HEK293 (cell line): ENCODE data around the gene E4F1.
A peak's percentile ranks its signal among the peaks of the same experiment; 100 is the strongest.

ENCODE experiments used
- GLI2 ChIP-seq: fragments of 450-650 bp; formaldehyde crosslinking; IDR thresholded peaks from 2 replicates; pipeline ENCODE4; 2017; ENCODE audit warnings: missing biosample characterization, missing genetic modification characterization, low read depth, borderline replicate concordance
- HOXA7 ChIP-seq: sonication (generic); formaldehyde crosslinking; IDR thresholded peaks from 2 replicates; pipeline ENCODE4 v1.8.1; 2022; ENCODE audit warnings: missing genetic modification reagents, borderline replicate concordance
- IKZF3 ChIP-seq: fragments of 450-650 bp; IDR thresholded peaks from 2 replicates; pipeline ENCODE4 v1.5.0; 2018; ENCODE audit warnings: missing biosample characterization, mild to moderate bottlenecking, missing genetic modification characterization, moderate library complexity
- KLF8 ChIP-seq: fragments of 450-650 bp; formaldehyde crosslinking; IDR thresholded peaks from 2 replicates; pipeline ENCODE4 v1.5.1; 2016; ENCODE audit warnings: missing biosample characterization, missing genetic modification characterization
- KLF9 ChIP-seq: fragments of 450-650 bp; formaldehyde crosslinking; IDR thresholded peaks from 2 replicates; pipeline ENCODE4 v1.5.1; 2016; ENCODE audit warnings: missing biosample characterization, missing genetic modification characterization, low read depth
- SETDB1 ChIP-seq: IDR thresholded peaks from one replicate; pipeline ENCODE4 v1.6.1; 2017; ENCODE audit warnings: mild to moderate bottlenecking, low read length, moderate library complexity, mixed read lengths; ENCODE audit not compliant: insufficient read length
- YY2 ChIP-seq: fragments of 450-650 bp; formaldehyde crosslinking; IDR thresholded peaks from 2 replicates; pipeline ENCODE4 v1.5.1; 2016; ENCODE audit warnings: missing biosample characterization, missing genetic modification characterization
- ZFP37 ChIP-seq: fragments of 450-650 bp; formaldehyde crosslinking; IDR thresholded peaks from 2 replicates; pipeline ENCODE4 v1.5.1; 2016; ENCODE audit warnings: missing biosample characterization, missing genetic modification characterization
- ZNF132 ChIP-seq: fragments of 450-650 bp; formaldehyde crosslinking; IDR thresholded peaks from 2 replicates; pipeline ENCODE4 v1.5.1; 2017; ENCODE audit warnings: missing biosample characterization, missing genetic modification characterization, borderline replicate concordance
- ZNF174 ChIP-seq: fragments of 450-650 bp; formaldehyde crosslinking; IDR thresholded peaks from 2 replicates; pipeline ENCODE4 v1.5.0; 2017; ENCODE audit warnings: missing biosample characterization, mild to moderate bottlenecking, missing genetic modification characterization
- ZNF335 ChIP-seq: fragments of 450-650 bp; formaldehyde crosslinking; conservative IDR thresholded peaks from 2 replicates; pipeline ENCODE4 v1.5.1; 2016; ENCODE audit warnings: missing biosample characterization, missing genetic modification characterization
- ZNF354C ChIP-seq: fragments of 450-650 bp; formaldehyde crosslinking; IDR thresholded peaks from 2 replicates; pipeline ENCODE4 v1.5.1; 2016; ENCODE audit warnings: missing biosample characterization, missing genetic modification characterization, low read depth, borderline replicate concordance
- ZNF433 ChIP-seq: fragments of 450-650 bp; formaldehyde crosslinking; IDR thresholded peaks from 2 replicates; pipeline ENCODE4 v1.5.1; 2016; ENCODE audit warnings: missing biosample characterization, missing genetic modification characterization, low read depth
- ZSCAN23 ChIP-seq: fragments of 450-650 bp; formaldehyde crosslinking; IDR thresholded peaks from 2 replicates; pipeline ENCODE4 v1.5.1; 2016; ENCODE audit warnings: missing biosample characterization, missing genetic modification characterization
- TF ChIP-seq, protein P1 (sequence below): fragments of 450-650 bp; formaldehyde crosslinking; IDR thresholded peaks from 2 replicates; pipeline ENCODE4 v1.5.1; 2016; ENCODE audit warnings: missing biosample characterization, missing genetic modification characterization
- TF ChIP-seq, protein P2 (sequence below): fragments of 450-650 bp; formaldehyde crosslinking; IDR thresholded peaks from 2 replicates; pipeline ENCODE4 v1.5.1; 2017; ENCODE audit warnings: missing biosample characterization, missing genetic modification characterization
- TF ChIP-seq, protein P3 (sequence below): fragments of 450-650 bp; formaldehyde crosslinking; IDR thresholded peaks from 2 replicates; pipeline ENCODE4 v1.5.1; 2016; ENCODE audit warnings: missing biosample characterization, missing genetic modification characterization
- TF ChIP-seq, protein P4 (sequence below): fragments of 450-650 bp; formaldehyde crosslinking; conservative IDR thresholded peaks from 2 replicates; pipeline ENCODE4 v1.5.1; 2016; ENCODE audit warnings: low read depth, missing biosample characterization, missing genetic modification characterization
- TF ChIP-seq, protein P5 (sequence below): fragments of 450-650 bp; formaldehyde crosslinking; IDR thresholded peaks from 2 replicates; pipeline ENCODE4 v1.5.1; 2017; ENCODE audit warnings: missing biosample characterization, missing genetic modification characterization
- TF ChIP-seq, protein P6 (sequence below): fragments of 450-650 bp; formaldehyde crosslinking; IDR thresholded peaks from 2 replicates; pipeline ENCODE4 v1.5.1; 2016; ENCODE audit warnings: missing biosample characterization, missing genetic modification characterization
- TF ChIP-seq, protein P7 (sequence below): fragments of 450-650 bp; IDR thresholded peaks from 2 replicates; pipeline ENCODE4 v1.5.1; 2018; ENCODE audit warnings: missing biosample characterization, mild to moderate bottlenecking, missing genetic modification characterization

The E4F1 gene

DNA sequence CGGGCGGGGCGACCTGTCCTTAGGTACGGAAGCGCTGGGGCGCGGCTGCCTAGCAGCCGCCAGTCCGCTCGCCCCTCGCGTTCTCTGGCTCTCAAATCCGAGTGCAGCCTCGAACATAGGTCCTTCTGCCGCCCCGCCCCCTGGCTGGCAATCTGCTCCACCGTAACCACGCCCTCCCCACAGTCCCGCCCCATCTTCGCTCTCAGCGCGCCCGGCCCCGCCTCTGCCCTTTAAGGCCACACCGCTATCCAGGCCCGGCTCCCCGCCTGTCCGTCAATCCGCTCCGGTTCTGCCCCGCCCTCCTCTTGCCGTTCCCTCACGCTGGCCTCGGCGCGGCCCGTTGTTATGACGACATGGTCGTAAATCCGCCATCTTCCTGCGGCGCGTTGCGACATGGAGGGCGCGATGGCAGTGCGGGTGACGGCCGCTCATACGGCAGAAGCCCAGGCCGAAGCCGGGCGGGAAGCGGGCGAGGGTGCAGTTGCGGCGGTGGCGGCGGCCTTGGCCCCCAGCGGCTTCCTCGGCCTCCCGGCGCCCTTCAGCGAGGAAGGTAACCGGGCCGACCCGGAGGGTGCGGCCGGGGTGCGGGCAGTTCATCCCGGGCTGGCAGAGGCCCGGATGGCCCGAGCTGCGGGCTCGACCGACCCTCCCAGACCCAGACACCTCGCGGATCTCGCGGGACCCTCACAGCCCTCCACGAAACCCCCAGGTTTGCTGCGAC lies at the start of gene E4F1 (continued):
- TF ChIP-seq, protein P1, sequence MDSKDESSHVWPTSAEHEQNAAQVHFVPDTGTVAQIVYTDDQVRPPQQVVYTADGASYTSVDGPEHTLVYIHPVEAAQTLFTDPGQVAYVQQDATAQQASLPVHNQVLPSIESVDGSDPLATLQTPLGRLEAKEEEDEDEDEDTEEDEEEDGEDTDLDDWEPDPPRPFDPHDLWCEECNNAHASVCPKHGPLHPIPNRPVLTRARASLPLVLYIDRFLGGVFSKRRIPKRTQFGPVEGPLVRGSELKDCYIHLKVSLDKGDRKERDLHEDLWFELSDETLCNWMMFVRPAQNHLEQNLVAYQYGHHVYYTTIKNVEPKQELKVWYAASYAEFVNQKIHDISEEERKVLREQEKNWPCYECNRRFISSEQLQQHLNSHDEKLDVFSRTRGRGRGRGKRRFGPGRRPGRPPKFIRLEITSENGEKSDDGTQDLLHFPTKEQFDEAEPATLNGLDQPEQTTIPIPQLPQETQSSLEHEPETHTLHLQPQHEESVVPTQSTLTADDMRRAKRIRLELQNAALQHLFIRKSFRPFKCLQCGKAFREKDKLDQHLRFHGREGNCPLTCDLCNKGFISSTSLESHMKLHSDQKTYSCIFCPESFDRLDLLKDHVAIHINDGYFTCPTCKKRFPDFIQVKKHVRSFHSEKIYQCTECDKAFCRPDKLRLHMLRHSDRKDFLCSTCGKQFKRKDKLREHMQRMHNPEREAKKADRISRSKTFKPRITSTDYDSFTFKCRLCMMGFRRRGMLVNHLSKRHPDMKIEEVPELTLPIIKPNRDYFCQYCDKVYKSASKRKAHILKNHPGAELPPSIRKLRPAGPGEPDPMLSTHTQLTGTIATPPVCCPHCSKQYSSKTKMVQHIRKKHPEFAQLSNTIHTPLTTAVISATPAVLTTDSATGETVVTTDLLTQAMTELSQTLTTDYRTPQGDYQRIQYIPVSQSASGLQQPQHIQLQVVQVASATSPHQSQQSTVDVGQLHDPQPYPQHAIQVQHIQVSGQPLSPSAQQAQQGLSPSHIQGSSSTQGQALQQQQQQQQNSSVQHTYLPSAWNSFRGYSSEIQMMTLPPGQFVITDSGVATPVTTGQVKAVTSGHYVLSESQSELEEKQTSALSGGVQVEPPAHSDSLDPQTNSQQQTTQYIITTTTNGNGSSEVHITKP (tag by site-specific recombination): peak; percentile 61
- peak; percentile 95 for TF ChIP-seq YY2 (tag by site-specific recombination)
- no peak for TF ChIP-seq ZSCAN23 (tag by site-specific recombination)
- TF ChIP-seq HOXA7 (CRISPR knock-in tag): no peak
- TF ChIP-seq ZFP37 (tag by site-specific recombination): peak; percentile 89; the same call in 1 of the 2 replicates
- TF ChIP-seq ZNF335 (tag by site-specific recombination): peak; percentile 91
- TF ChIP-seq, protein P2, sequence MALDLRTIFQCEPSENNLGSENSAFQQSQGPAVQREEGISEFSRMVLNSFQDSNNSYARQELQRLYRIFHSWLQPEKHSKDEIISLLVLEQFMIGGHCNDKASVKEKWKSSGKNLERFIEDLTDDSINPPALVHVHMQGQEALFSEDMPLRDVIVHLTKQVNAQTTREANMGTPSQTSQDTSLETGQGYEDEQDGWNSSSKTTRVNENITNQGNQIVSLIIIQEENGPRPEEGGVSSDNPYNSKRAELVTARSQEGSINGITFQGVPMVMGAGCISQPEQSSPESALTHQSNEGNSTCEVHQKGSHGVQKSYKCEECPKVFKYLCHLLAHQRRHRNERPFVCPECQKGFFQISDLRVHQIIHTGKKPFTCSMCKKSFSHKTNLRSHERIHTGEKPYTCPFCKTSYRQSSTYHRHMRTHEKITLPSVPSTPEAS: no peak
- no peak for TF ChIP-seq SETDB1
- TF ChIP-seq KLF8 (tag by site-specific recombination): peak; percentile 87
- no peak for TF ChIP-seq ZNF433 (tag by site-specific recombination)
- TF ChIP-seq, protein P3, sequence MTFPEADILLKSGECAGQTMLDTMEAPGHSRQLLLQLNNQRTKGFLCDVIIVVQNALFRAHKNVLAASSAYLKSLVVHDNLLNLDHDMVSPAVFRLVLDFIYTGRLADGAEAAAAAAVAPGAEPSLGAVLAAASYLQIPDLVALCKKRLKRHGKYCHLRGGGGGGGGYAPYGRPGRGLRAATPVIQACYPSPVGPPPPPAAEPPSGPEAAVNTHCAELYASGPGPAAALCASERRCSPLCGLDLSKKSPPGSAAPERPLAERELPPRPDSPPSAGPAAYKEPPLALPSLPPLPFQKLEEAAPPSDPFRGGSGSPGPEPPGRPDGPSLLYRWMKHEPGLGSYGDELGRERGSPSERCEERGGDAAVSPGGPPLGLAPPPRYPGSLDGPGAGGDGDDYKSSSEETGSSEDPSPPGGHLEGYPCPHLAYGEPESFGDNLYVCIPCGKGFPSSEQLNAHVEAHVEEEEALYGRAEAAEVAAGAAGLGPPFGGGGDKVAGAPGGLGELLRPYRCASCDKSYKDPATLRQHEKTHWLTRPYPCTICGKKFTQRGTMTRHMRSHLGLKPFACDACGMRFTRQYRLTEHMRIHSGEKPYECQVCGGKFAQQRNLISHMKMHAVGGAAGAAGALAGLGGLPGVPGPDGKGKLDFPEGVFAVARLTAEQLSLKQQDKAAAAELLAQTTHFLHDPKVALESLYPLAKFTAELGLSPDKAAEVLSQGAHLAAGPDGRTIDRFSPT: peak; percentile 84
- TF ChIP-seq, protein P4, sequence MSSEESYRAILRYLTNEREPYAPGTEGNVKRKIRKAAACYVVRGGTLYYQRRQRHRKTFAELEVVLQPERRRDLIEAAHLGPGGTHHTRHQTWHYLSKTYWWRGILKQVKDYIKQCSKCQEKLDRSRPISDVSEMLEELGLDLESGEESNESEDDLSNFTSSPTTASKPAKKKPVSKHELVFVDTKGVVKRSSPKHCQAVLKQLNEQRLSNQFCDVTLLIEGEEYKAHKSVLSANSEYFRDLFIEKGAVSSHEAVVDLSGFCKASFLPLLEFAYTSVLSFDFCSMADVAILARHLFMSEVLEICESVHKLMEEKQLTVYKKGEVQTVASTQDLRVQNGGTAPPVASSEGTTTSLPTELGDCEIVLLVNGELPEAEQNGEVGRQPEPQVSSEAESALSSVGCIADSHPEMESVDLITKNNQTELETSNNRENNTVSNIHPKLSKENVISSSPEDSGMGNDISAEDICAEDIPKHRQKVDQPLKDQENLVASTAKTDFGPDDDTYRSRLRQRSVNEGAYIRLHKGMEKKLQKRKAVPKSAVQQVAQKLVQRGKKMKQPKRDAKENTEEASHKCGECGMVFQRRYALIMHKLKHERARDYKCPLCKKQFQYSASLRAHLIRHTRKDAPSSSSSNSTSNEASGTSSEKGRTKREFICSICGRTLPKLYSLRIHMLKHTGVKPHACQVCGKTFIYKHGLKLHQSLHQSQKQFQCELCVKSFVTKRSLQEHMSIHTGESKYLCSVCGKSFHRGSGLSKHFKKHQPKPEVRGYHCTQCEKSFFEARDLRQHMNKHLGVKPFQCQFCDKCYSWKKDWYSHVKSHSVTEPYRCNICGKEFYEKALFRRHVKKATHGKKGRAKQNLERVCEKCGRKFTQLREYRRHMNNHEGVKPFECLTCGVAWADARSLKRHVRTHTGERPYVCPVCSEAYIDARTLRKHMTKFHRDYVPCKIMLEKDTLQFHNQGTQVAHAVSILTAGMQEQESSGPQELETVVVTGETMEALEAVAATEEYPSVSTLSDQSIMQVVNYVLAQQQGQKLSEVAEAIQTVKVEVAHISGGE (tag by site-specific recombination): peak; percentile 22
- TF ChIP-seq, protein P5, sequence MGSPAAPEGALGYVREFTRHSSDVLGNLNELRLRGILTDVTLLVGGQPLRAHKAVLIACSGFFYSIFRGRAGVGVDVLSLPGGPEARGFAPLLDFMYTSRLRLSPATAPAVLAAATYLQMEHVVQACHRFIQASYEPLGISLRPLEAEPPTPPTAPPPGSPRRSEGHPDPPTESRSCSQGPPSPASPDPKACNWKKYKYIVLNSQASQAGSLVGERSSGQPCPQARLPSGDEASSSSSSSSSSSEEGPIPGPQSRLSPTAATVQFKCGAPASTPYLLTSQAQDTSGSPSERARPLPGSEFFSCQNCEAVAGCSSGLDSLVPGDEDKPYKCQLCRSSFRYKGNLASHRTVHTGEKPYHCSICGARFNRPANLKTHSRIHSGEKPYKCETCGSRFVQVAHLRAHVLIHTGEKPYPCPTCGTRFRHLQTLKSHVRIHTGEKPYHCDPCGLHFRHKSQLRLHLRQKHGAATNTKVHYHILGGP (tag by site-specific recombination): no peak
- TF ChIP-seq ZNF174: no peak
- no peak for TF ChIP-seq ZNF132 (tag by site-specific recombination)
- no peak for TF ChIP-seq ZNF354C (tag by site-specific recombination)
- no peak for TF ChIP-seq IKZF3 (tag by site-specific recombination)
- TF ChIP-seq, protein P6, sequence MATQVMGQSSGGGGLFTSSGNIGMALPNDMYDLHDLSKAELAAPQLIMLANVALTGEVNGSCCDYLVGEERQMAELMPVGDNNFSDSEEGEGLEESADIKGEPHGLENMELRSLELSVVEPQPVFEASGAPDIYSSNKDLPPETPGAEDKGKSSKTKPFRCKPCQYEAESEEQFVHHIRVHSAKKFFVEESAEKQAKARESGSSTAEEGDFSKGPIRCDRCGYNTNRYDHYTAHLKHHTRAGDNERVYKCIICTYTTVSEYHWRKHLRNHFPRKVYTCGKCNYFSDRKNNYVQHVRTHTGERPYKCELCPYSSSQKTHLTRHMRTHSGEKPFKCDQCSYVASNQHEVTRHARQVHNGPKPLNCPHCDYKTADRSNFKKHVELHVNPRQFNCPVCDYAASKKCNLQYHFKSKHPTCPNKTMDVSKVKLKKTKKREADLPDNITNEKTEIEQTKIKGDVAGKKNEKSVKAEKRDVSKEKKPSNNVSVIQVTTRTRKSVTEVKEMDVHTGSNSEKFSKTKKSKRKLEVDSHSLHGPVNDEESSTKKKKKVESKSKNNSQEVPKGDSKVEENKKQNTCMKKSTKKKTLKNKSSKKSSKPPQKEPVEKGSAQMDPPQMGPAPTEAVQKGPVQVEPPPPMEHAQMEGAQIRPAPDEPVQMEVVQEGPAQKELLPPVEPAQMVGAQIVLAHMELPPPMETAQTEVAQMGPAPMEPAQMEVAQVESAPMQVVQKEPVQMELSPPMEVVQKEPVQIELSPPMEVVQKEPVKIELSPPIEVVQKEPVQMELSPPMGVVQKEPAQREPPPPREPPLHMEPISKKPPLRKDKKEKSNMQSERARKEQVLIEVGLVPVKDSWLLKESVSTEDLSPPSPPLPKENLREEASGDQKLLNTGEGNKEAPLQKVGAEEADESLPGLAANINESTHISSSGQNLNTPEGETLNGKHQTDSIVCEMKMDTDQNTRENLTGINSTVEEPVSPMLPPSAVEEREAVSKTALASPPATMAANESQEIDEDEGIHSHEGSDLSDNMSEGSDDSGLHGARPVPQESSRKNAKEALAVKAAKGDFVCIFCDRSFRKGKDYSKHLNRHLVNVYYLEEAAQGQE (tag by site-specific recombination): 0 out of 2 replicates have a peak, but pooled peaks have one; percentile 16
- TF ChIP-seq, protein P7, sequence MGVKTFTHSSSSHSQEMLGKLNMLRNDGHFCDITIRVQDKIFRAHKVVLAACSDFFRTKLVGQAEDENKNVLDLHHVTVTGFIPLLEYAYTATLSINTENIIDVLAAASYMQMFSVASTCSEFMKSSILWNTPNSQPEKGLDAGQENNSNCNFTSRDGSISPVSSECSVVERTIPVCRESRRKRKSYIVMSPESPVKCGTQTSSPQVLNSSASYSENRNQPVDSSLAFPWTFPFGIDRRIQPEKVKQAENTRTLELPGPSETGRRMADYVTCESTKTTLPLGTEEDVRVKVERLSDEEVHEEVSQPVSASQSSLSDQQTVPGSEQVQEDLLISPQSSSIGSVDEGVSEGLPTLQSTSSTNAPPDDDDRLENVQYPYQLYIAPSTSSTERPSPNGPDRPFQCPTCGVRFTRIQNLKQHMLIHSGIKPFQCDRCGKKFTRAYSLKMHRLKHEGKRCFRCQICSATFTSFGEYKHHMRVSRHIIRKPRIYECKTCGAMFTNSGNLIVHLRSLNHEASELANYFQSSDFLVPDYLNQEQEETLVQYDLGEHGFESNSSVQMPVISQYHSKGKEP (tag by site-specific recombination): no peak
- peak; percentile 99 for TF ChIP-seq KLF9 (tag by site-specific recombination)
- no peak for TF ChIP-seq GLI2
